Measurements from ENCODE around the gene GPR3. TPM values are rescaled to one million over a fixed set of nuclear protein-coding genes. Genes with fewer than 3 reads are reported as not detected.

GPR3 gene
- 0.52 TPM for total RNA-seq

GRCh38 chr1:27392096-27392777, at the start of gene GPR3:
GPR3 (plus strand) TSS chr1:27392622; CDS start chr1:27393799, 1,177 bp downstream.
- peak; percentile 83 for ATAC-seq

GRCh38 chr1:27342778-27343638, 49.4 kb upstream of the GPR3 start:
- peak; percentile 81 for ATAC-seq

- no peak for ATAC-seq
Measured at GRCh38 chr1:27343639-27344025, 48.8 kb upstream of the GPR3 start.

GRCh38 chr1:27345272-27345671, 47.1 kb upstream of the GPR3 start:
- no peak for ATAC-seq

GRCh38 chr1:27346357-27346756, 46.1 kb upstream of the GPR3 start:
- no peak for ATAC-seq

- no peak for ATAC-seq
Measured at GRCh38 chr1:27346991-27347624, 45.3 kb upstream of the GPR3 start.

GRCh38 chr1:27348861-27349783, 43.3 kb upstream of the GPR3 start:
- ATAC-seq = peak; percentile 81

GRCh38 chr1:27349784-27350662, 42.4 kb upstream of the GPR3 start:
- peak; percentile 61 for ATAC-seq

GRCh38 chr1:27350663-27351540, 41.5 kb upstream of the GPR3 start:
- peak; percentile 0 for ATAC-seq

GRCh38 chr1:27351541-27352107, 40.8 kb upstream of the GPR3 start:
- ATAC-seq = no peak

GRCh38 chr1:27353166-27353565, 39.3 kb upstream of the GPR3 start:
- ATAC-seq = no peak

GRCh38 chr1:27353629-27354028, 38.8 kb upstream of the GPR3 start:
- no peak for ATAC-seq

GRCh38 chr1:27355683-27356082, 36.7 kb upstream of the GPR3 start:
- no peak for ATAC-seq

GRCh38 chr1:27356277-27356618, 36.2 kb upstream of the GPR3 start:
- no peak for ATAC-seq

- ATAC-seq = peak; percentile 72
Measured at GRCh38 chr1:27356619-27357280, 35.7 kb upstream of the GPR3 start.

- ATAC-seq = peak; percentile 65
Measured at GRCh38 chr1:27357281-27358037, 35.0 kb upstream of the GPR3 start.

- no peak for ATAC-seq
Measured at GRCh38 chr1:27358038-27358927, 34.1 kb upstream of the GPR3 start.

GRCh38 chr1:27358928-27359313, 33.5 kb upstream of the GPR3 start:
- no peak for ATAC-seq
